ENCODE measurements around the gene CCL8.

The CCL8 gene

GRCh38 chr17:34367486-34368195 lies 48.4 kb downstream of the CCL8 start:
- no peak for DNase-seq (ENCODE audit: low read depth)

- DNase-seq (ENCODE audit: low read depth): no peak
Observed at GRCh38 chr17:34368196-34368945, 49.1 kb downstream of the CCL8 start.

DNA sequence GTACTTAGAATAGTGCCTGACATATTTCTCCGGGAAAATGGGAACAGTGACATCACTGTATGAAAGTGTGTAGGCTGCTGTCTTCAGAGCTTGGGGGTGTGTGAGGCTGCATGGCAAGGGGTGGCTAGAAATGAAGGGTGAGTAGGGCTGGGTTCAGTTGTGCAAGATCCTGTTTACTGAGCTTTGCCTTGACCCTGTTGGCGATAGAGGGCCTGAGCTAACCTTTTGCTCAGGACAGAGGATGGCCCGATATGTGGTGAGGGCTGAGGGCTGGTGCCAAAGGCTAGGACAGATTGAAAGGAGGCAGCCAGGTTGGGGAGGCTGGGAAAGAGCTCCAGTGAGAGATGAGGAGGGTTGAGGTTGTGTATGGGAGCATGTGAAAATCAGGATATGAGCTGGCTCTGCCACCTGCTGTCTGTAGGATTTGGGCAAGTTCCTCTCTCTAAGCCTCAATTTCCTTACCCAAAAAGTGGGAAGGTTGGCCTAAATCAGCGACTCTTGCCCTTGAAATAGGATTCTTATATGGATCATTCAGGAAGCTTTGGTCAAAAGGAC lies 49.8 kb downstream of the CCL8 start:
- DNase-seq (ENCODE audit: low read depth): no peak

DNA sequence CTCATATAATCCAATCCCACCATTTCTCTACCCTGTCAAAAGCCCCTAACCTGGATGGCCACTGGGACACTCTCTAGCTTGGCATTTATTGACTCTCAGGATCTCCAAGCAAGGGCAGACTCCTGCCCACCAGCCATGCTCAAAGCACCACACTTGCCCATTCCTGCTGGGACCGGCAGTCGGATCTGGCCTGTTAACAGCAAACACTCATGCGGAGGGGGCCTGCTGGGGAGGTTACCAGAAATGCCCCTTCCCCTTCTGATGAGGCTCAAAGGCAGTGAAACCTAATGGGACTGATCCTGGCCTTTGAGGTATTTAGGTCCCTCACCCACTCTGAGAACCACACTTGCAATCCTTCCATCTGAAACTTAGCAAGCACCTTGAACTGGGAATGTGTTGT lies 50.3 kb downstream of the CCL8 start:
- DNase-seq (ENCODE audit: low read depth): no peak

DNA sequence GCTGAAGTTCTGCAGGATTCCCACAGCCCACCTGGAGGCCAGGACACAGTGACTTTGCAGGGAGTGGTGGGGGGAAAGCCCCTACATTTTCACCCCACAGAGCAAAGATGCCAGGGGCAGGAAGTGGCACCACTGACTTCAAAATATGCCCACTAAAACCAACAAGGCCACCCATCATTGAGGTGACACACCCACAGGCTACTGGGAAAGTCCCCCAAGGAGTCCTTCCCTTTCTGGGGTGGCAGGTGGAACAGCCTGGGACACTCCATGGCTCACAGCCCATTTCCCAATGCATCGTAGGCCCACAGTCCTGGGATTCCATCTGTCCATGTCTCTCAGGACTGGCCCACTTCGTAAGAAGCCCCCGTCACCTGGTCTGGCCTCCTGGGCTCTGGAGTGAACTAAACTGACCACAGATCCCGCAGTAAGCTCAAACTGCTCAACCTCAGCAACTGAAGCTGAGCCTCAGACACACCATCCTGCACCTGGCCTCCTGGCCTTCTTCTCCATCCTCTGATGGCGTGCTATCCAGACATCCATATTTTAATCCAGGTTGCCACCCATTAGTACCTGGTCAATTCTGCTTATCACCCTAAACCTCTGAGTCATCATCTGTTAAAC lies 51.3 kb downstream of the CCL8 start:
- DNase-seq (ENCODE audit: low read depth): no peak

- DNase-seq (ENCODE audit: low read depth): peak; percentile 14
Observed at GRCh38 chr17:34370997-34371395, 51.8 kb downstream of the CCL8 start.

All from iris pigment epithelial cell (primary cell).